CD4-positive, alpha-beta T cell treated with Interleukin-6 at 100 ng/mL for 8 hours (primary cell): ENCODE results near the gene USP35.
"Not testable (repeated sequence)": the region's sequence is repeated elsewhere in the genome, so short reads cannot be mapped to it uniquely, and the experiment has no call there.

Experiments
- DNase-seq: peaks from one replicate; pipeline ENCODE4 v3.0.0-alpha.2; 2020; ENCODE audit warnings: mixed read lengths, low spot score

The USP35 gene

DNA sequence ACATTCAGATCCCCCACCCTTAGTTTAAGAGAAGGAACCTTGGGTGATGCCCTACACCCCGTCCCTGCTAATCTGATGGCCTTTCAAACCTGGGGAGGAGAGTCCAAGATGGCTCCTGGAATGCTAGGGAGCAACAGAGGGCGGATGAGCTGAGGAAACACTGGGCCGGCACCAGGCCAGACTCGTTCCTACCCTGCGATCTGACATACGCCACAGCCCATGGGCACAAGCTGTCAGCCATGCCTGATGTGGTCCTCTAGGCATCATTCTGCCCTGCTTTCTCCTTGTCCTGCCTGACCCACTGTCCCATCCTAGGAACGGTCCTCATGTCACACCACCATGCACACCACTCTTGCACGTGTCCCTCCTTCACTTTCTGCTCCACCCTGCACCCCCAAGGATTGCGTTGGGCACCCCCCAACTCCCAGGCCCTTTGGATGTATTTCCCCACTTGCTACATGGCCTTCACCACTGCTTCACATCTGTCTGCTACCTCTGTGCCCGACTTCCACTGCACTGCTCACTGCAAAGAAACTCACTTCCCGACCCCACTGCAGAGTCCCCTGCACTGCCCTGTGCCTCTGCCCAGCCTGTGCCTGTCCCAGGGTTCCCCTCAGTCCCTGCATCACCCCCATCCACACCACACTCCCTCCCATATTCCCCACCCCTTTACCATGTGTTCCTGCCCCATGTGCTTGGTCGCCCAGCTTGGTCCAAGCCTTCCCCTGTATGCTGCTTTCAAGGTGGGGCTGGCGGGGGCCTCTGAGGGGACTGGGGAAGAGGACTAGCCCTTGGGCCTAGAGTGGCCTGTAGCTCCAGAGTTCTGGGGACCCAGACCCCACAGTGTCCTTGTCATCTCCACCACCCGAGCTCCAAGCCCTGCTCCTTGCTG, 29.2 kb downstream of the USP35 start:
- DNase-seq = no peak

DNA sequence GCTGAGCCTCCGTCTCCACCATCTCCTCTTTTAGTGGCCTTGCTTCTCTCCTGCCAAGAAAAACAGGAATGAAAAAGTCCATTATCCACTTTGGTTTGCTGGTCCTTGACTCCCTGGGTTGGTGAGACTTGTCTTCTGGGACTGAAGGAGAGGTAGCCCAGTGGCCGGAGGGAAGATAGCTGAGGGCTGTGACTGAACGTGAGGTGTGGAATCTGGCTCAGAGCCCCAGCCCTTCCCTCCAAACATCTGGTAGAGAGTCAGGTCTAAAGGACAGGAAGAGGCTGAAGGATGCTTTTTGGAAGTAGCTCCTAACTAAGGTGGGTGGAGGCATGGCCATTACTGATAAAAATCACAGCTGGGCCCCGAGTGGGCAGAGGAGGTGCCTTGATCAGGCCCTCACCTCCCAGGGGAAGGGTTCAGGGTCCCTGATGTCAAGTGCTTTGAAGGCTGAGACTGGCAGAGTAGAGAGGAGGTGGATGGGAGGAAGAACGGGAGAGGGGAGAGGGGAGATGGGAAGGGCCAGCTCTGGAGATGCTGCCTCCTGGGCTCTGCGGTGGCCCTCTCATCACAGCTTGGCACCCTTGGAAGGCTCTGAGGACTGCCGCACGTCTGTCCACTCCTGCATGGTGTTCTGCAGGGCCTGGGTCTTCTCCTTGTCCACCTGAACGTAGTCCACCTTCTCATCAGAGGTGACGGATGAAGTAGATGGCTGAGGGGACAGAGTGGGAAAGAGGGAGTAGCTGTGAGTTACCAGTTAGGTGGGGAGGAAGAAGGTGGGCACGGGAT, 30.2 kb downstream of the USP35 start:
- no peak for DNase-seq

DNA sequence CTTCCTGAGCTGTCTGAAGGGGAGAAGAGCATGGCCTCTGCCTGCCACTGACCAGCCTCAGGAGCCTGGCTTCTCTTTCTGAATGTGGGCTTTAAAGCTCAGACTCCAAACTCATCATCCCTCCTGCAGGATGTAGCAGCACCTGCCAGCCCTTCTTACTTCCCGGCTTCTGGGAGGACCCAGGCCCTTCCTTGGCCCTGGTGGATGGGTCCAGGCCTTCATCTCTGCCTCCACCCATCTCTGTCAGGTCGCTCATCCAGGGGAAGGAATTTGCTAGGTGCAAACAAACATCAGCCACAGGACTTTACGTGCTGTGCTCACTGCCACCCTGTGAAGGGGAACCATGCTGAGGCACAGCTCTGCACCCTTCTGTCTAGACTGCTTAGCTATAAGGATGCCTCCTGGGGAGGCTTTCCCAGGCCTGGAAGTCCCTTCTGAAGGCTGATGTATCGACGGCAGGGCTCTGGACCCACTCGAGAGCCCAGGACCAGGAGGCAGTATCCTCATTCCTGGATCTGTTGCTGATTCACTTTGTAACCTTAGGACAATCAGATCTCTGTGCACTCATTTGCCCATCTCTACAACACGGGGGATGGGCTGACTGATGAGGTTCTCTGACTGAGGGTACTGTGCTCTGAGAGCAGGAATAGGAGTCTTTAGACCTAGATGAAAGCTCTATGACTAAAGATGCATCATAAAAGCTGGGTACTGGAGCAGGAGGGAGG, 30.9 kb downstream of the USP35 start:
- no peak for DNase-seq

DNA sequence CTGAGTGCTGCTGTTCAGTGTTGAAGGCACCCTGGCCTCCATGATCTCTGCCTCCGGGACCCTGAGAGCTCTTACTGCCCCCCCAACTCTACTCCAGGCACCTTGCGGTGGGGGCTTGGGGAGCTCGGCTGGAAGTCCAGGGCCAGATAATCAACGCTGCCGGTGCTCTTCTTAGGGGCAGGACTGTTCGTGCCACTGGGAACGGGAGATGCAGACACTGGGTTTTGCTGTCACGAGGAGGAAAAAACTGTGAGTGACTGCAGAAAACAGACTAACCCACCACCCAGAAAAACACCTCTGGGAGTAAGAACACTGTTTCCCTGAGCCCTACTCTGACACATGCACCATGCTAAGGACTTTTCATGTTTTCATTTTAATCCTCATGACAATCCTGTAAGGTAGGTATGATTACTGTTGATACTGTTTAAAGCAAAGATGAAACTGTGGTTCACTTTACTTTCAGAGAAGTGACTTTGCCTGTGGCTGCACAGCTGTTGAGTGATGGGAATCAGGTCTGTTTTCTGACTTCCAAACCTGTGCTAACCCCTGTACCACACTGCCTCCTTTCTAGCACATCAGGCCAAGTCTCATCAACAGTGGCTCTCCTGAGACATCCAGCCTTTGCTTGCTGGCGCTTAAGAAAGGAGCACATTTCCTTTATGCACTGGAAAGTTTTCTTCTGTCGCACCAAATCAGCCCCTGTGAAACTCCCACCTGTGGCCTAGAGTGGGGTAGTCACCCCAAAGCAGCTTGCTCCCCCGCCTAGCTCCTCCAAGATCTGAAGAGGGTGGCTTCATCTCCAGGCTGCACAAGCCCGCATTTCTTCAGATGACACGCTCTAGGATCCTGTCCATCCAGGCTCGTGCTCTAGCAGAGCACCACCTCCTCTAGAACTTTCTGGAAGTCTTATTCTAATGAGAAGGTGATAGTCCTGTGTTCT, 31.8 kb downstream of the USP35 start:
- DNase-seq = no peak

DNA sequence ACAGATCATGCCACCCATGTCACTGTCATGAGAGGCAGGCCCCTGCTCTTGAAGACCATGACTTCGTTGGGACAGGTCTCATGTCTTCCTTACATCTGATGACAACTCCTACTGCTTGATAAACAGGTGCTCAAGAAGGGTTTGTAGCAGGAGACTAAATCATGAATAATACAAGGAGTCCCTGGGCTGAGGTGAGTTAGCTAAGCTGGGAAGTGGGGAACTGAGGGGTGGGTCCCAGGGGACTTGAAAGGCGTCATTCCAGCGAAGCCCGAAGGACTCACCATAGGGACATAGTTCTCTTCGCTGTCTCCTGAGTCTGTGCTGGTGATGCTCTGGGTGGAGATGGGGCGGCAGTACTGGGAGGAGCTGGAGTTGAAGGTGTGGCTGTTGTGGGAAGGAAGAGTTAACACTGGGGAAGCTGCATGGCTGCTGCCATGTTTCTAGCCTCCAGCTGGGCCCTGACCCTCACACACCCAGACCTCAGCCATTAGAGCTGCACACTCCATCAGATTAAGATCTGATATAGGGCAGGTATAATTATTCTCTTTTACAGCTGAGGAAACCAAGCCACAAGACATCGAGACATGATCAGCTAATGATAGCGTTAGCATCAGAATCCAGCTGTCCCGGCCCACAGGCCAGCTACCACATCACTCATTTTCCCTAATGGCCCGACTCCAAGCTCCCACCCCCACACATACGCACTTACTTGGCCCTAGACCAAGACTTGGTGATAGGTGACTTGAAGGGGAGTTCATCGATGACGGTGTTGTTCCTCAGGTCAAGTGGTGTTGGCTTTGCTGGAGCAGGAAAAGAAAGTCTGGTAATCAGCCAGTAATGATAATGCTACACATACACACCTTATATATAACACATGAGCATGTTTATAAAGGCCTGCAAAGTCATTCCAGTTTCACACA, 32.9 kb downstream of the USP35 start:
- DNase-seq = no peak

DNA sequence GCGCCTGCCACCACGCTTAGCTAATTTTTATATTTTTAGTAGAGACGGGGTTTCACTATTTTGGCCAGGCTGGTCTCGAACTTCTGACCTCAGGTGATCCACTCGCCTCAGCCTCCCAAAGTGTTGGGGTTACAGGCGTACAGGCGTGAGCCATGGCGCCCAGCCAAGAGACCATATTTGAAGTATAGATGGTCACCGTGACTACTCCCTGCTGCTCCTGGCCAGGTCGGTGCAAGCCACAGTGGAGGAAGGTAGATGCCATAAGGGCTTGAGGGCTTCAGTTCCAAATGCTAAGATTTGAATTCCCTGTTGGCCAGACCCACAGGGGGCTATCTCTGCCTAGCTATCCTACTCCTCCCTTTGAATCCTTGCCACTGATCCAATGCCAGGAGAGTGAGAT, 34.0 kb downstream of the USP35 start:
- not testable (repeated sequence) for DNase-seq

DNA sequence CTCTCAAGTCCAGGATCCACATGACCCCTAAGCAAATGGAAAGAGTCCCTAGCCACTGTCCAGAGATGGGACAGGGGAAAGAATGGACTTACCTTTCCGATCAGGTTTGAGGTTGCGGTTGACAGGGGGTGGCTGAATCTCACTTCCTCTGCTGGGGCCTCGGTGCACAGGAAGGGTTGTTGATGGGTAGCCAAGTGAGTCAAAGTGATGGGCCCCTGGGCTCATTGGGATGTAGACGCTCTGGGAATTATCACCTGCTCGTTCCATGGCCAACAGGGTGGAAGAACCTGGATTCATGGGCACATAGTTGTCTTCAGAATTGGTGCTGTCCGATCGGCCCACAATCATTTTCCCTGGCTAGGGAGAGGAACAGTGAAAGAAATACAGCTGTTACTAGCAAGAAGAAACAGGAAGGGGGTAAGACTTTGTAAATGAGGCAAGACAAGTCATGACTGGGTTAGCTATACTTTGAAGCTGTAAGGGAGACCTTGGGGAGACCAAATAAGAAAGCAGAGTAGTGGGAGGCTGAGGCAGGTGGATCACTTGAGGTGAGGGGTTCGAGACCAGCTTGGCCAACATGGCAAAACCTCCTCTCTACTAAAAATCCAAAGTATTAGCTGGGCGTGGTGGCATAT, 34.7 kb downstream of the USP35 start:
- DNase-seq = no peak

DNA sequence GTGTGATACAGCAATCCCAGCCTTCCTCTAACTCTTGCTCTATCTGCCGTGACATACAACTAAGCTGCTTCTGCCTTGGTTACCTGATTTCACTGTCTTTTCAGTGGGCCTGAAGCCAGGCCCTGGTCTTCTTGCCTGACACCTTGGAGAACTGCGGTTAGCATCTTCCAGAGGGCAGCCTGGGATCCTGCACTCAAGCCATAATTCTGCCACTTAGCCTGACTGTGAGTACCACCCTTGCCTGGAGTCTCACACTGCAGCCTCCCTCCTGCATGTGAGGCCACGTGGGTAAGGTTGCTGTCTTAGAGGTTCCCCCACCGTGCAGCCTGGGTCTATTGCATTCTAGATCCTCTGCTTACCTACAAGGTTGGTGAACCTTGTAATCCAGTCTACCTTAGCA, 35.8 kb downstream of the USP35 start:
- no peak for DNase-seq

DNA sequence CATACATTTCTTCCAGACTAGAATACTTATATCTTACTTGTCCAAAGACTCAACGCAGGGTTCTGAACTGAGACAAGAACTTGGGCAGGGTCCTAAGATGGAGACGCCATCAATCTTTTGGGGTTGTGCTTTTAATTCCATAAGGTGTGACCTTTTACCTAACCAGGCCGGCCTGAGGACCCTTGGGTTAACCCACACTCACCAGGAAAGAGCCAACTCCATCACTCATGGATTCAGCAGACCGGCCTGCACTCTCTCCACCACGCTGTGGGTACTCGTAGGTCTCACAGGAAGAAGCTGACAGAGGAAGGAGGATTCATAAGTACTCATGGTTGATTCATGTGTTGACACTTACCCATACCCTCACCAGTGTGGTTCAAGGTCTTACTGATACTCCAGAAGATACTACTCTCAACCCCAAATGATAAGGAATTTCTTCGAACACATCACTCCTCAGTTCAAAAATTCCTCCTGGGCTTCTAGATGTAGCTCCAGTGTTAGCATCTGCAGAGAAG, 36.2 kb downstream of the USP35 start:
- DNase-seq = no peak

DNA sequence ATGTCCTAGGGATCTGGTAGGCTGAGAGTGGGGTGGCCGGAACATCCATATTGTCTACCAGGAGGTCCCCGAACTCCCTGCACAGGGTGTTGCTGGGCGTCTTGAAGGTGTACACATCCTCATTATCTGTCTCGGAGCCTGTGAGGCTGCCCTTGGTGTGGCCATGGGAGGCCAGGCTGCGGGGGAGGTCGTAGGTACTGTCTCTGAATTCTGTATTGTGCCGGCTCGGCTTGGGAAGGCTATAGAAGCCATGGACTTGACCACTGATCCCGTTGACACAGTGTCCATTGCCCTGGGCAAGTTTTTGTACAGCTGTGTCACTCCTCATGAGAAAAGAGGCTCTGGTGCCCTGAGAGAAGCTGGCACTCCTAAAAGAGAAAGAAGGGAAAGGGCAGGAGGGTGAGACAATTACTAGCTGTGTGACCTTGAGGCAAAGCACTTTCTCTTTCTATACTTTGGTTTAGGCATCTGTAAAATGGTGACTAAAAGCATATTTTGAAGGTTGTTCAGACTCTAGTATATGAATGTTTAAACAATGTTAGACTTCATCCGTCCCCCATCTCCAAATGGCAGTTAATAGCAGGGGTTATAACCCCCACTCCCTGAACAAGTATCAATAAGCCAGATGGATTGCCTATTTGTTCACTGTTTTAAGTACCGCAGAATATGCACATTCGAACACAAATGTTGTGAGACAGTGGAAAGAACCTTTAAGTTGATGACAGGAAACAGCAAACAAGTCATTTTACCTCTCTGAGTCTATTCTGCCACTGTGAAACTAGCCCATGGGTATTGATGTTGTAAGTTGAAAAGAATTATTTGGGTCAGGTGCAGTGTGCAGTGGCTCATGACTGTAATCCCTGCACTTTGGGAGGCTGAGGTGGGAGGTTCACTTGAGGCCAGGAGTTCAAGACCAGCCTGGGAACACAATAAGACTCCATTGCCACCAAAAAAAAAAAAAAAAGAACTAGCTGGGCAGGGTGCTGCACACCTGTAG, 38.3 kb downstream of the USP35 start:
- no peak for DNase-seq

DNA sequence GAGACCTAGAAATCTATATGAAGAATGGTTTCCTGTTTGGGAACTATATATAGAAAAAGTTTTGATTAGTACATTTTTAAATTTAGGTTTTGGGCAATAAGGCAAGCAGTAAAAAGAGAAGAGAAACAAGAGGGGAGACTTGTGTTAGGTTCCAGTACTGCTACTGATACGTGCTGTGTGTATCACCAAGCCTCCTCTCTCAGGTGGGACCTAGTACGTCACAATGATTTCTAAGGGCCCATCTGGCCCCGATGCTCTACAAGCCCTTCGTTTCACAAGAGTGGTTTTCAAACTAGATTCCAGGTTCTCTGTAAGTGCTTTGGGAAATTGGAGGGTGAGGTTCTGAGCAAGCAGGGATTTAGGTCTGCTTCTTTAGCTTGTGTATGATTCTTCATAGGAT, 39.2 kb downstream of the USP35 start:
- no peak for DNase-seq

DNA sequence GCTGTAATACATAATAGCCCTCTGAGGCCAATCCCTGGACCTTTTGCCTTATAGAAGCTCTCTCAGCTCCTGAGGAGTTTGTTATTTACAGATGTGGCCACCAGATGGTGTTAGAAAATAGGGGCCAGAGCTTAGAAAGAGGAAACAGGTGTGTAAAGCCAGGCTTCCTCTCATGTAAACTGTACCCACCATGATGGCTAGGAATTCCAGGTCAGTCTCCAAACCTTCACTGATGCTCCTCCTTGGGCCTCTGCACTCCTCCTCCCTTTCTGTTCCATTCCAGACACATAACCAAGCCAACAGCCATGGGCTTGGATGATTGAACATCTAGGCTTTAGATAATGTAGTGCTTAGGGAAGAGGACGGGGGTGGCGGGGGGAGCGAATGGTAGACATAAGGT, 39.7 kb downstream of the USP35 start:
- no peak for DNase-seq

DNA sequence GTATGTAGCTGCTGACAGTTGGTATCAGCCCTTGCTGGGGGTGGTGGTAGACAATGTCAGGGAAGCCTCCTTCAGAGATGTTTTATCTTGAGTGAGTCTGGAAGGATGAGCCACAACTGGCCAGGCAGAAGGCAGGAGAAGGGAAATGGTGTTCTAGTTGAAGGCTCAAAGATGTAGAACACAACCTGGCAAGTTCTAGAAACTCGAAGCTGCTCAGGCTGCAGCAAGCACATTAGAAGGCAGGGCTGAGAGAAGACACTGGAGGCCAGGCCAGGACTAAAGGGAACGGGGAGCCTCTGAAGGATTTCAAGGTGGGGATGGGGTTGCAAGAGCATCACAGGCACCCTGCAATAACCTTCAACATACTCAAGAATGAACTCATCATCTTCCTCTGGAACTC, 40.4 kb downstream of the USP35 start:
- no peak for DNase-seq

DNA sequence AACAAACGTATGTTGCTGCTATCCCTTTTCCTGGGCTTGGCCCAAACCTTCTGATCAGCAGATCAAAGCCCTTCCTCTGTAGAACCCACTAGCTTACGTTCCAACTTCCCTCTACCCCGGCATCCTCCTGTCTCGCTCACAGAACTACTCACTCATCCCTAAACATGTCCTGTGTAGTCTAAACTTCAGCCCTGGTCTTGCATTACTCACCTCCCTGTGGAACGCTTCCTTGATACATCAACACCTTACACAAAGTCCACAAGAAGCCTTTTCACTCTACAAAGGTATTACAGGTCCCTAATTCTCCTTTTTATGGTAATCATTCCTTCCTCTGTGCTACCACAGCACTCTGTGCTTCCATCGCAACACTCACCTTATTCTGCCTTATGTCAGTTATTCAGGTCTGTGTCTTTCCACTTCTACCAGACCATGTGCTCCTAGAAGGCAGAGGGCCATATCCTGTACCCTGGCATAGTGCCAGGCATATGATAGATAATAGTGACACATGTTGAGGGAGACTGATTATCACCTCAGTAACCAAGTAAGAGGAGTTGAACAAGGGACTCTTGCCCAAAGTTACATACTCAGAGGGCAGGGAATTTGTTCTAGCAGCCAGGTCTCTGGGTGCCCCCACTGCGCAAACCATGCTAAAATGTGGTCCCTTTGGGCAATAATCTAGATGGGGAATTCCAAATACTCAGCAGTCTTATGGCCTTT, 41.6 kb downstream of the USP35 start:
- no peak for DNase-seq

DNA sequence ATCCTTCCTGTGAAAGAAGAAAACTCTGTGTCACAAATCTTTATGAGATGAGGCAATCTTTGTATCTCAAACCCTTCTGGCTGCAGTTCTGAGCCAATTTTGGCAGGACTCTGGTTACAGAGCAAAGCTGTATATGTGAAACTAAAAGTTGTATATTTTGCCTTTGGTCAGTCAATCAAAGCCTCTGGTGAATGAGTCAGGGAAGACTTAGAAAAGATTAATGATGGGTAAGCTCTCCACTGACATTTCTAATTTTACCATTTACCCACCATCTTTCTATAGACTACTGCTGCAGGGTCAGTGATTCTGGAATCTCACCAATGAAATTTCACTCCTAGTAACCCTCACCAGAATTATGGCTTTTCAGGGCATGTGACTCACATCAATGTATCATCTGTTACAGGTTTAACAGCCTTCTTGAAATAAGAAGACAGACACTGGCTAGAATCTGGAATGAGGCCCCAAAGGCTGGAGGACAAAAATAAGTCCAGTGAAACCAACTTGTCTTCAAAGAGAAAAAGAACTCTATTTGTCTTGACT, 43.3 kb downstream of the USP35 start:
- DNase-seq = no peak

DNA sequence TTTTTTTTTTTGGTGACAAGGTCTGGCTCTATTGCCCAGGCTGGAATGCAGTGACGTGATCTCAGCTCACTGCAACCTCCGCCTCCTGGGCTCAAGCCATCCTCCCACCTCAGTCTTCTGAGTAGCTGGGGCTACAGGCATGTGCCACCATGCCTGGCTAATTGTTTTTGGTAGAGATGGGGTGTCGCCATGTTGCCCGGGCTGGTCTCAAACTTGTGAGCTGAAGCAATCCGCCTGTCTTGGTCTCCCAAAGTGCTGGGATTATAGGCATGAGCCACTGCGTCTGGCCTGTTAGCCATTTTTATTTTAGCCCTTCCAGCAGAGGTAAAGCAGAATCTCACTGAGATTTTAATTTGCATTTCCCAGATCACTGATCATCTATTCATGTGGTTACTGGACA, 44.3 kb downstream of the USP35 start:
- DNase-seq = not testable (repeated sequence)

DNA sequence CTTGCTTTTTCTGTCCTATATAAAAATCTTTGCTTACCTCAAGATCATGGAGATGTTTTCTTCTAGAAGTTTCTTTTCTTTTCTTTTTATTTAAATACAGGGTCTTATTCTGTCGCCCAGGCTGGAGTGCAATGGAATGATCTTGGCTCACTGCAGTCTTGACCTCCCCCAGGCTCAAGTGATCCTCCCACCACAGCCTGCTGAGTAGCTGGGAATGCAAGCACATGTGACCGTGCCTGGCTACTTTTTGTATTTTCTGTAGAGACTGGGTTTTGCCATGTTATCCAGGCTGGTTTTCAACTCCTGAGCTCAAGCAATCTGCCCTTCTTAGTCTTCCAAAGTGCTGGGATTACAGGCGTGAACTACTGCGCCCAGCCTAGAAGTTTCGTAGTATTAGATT, 45.3 kb downstream of the USP35 start:
- no peak for DNase-seq
